GM12872 (cell line): ENCODE measurements around the gene IFI44.

Experiments
- CTCF ChIP-seq: IDR thresholded peaks from 3 replicates; pipeline ENCODE4 v1.5.1; 2011; ENCODE audit warnings: low read depth, mild to moderate bottlenecking, low read length, moderate library complexity; ENCODE audit not compliant: insufficient read depth

The IFI44 gene

GRCh38 chr1:78668427-78668826 is 18.8 kb downstream of the IFI44 start:
- TF ChIP-seq CTCF, result no peak

GRCh38 chr1:78672428-78672827 is 22.8 kb downstream of the IFI44 start:
- no peak for TF ChIP-seq CTCF

GRCh38 chr1:78673120-78673519 is 23.5 kb downstream of the IFI44 start:
- TF ChIP-seq CTCF, result peak; percentile 42

GRCh38 chr1:78676347-78676982 is 26.8 kb downstream of the IFI44 start:
- peak; percentile 60; the same call in 2 of the 3 replicates for TF ChIP-seq CTCF

- no peak for TF ChIP-seq CTCF
These were observed 27.4 kb downstream of the IFI44 start for GRCh38 chr1:78676993-78677392.

GRCh38 chr1:78677788-78678187 is 28.2 kb downstream of the IFI44 start:
- TF ChIP-seq CTCF, result no peak

- TF ChIP-seq CTCF, result no peak
These were observed 28.7 kb downstream of the IFI44 start for GRCh38 chr1:78678324-78678723.
